Liver (tissue), 3 donors: ENCODE results near the gene TNS1.

ENCODE experiments used
- HNF4A ChIP-seq, 2 donors: conservative IDR thresholded peaks; 2 replicates each; pipeline ENCODE4 v1.6.1; 2016; ENCODE audit warnings: antibody characterized with exemption in 2 of 2, mild to moderate bottlenecking in 2 of 2
- YY1 ChIP-seq: IDR thresholded peaks from 2 replicates; pipeline ENCODE4 v1.6.1; 2016; ENCODE audit warnings: antibody characterized with exemption, mild to moderate bottlenecking
- TF ChIP-seq, protein P1 (sequence below): IDR thresholded peaks from 2 replicates; pipeline ENCODE4 v1.6.1; 2016; ENCODE audit warnings: antibody characterized with exemption
- TF ChIP-seq, protein P2 (sequence below): fragments of 150-350 bp; IDR thresholded peaks from 2 replicates; pipeline ENCODE4 v1.5.1; 2017; ENCODE audit warnings: improper control_type of control experiment, low read depth, low read length; ENCODE audit not compliant: missing input control
- TF ChIP-seq, protein P3 (sequence below): IDR thresholded peaks from 2 replicates; pipeline ENCODE4 v1.6.1; 2016; ENCODE audit warnings: antibody characterized with exemption
- donor health status: healthy.
- donor health status: healthy.

DNA sequence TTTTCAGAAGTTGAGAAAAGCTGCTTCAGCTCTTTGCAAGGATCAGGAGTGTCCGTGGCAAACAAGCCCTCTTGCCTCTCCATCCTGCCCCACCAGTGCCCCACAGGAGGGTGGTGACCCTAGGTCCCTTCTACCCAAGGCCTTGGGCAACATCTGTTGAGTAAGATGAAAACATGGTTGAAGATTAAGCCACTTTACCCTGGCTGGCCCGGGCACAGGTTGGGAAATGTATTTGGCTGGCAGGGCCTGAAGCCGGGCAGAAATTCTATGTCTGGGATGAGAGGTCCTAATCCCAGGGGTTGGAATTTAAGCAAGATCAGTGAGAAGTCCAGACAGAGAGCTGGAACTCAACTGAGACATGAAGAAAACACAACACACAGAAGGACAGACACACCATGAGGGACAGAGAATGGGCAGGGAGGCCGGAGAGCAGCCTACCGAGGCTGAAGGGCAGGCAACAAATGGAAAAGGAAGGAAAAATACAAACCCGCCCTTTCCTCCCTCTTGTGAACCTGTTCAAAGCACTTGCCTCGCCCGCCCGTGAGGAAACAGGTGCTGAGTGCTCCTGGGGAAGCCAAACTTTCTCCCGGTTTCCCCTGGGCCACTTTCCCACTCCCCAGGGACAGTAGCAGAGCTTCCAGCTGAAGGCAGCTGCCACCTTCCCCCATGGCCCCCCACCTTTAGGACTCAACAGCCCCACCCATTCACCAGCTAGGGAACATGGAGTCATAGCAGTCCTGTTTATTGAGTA is 86.1 kb downstream of the TNS1 start:
- TF ChIP-seq, protein P1, sequence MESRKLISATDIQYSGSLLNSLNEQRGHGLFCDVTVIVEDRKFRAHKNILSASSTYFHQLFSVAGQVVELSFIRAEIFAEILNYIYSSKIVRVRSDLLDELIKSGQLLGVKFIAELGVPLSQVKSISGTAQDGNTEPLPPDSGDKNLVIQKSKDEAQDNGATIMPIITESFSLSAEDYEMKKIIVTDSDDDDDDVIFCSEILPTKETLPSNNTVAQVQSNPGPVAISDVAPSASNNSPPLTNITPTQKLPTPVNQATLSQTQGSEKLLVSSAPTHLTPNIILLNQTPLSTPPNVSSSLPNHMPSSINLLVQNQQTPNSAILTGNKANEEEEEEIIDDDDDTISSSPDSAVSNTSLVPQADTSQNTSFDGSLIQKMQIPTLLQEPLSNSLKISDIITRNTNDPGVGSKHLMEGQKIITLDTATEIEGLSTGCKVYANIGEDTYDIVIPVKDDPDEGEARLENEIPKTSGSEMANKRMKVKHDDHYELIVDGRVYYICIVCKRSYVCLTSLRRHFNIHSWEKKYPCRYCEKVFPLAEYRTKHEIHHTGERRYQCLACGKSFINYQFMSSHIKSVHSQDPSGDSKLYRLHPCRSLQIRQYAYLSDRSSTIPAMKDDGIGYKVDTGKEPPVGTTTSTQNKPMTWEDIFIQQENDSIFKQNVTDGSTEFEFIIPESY, result peak; percentile 94
- TF ChIP-seq YY1, result peak; percentile 89
- TF ChIP-seq, protein P2, sequence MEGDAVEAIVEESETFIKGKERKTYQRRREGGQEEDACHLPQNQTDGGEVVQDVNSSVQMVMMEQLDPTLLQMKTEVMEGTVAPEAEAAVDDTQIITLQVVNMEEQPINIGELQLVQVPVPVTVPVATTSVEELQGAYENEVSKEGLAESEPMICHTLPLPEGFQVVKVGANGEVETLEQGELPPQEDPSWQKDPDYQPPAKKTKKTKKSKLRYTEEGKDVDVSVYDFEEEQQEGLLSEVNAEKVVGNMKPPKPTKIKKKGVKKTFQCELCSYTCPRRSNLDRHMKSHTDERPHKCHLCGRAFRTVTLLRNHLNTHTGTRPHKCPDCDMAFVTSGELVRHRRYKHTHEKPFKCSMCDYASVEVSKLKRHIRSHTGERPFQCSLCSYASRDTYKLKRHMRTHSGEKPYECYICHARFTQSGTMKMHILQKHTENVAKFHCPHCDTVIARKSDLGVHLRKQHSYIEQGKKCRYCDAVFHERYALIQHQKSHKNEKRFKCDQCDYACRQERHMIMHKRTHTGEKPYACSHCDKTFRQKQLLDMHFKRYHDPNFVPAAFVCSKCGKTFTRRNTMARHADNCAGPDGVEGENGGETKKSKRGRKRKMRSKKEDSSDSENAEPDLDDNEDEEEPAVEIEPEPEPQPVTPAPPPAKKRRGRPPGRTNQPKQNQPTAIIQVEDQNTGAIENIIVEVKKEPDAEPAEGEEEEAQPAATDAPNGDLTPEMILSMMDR, result no peak
- TF ChIP-seq, protein P3, sequence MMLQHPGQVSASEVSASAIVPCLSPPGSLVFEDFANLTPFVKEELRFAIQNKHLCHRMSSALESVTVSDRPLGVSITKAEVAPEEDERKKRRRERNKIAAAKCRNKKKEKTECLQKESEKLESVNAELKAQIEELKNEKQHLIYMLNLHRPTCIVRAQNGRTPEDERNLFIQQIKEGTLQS, result peak; percentile 48
- peak; percentile 91 to 98 for TF ChIP-seq HNF4A (conservative IDR thresholded peaks at IDR 0.05)
